H9 (cell line): ENCODE results near the gene ZSWIM2. TPM values are rescaled to one million over a fixed set of nuclear protein-coding genes. Genes with fewer than 3 reads are reported as not detected.

Experiments used
- DNase-seq: peaks from one replicate; pipeline ENCODE4 v3.0.0-alpha.2; 2017
- H2AFZ ChIP-seq: one replicate; pipeline ENCODE4 v1.6.1; 2013; ENCODE audit warnings: mild to moderate bottlenecking, low read length, control low read depth, moderate library complexity
- H2AK5ac ChIP-seq: 2 replicates; pipeline ENCODE4 v1.6.1; 2013; ENCODE audit warnings: low read length, control low read depth, mixed read lengths; ENCODE audit not compliant: insufficient read length
- H2BK120ac ChIP-seq: one replicate; pipeline ENCODE4 v1.6.1; 2013; ENCODE audit warnings: low read depth, mild to moderate bottlenecking, low read length, control low read depth, inconsistent platforms; ENCODE audit not compliant: poor library complexity, severe bottlenecking
- H2BK12ac ChIP-seq: 2 replicates; pipeline ENCODE4 v1.6.1; 2013; ENCODE audit warnings: low read length, control low read depth, mixed read lengths, low read depth; ENCODE audit not compliant: insufficient read length
- H2BK15ac ChIP-seq: 2 replicates; pipeline ENCODE4 v1.6.1; 2013; ENCODE audit warnings: low read depth, low read length, control low read depth
- H2BK20ac ChIP-seq: one replicate; pipeline ENCODE4 v1.6.1; 2013; ENCODE audit warnings: low read depth, mild to moderate bottlenecking, low read length, control low read depth, inconsistent platforms; ENCODE audit not compliant: poor library complexity, severe bottlenecking
- H2BK5ac ChIP-seq: 2 replicates; pipeline ENCODE4 v1.6.1; 2013; ENCODE audit warnings: low read length, control low read depth, mixed read lengths; ENCODE audit not compliant: insufficient read length
- H3K14ac ChIP-seq: 2 replicates; pipeline ENCODE4 v1.6.1; 2013; ENCODE audit warnings: low read length, control low read depth; ENCODE audit not compliant: insufficient read depth
- H3K18ac ChIP-seq: 2 replicates; pipeline ENCODE4 v1.6.1; 2013; ENCODE audit warnings: low read depth, mild to moderate bottlenecking, mixed read lengths, low read length, control low read depth; ENCODE audit not compliant: insufficient read length
- H3K23ac ChIP-seq: 2 replicates; pipeline ENCODE4 v1.6.1; 2013; ENCODE audit warnings: low read length, control low read depth, mixed read lengths, low read depth; ENCODE audit not compliant: insufficient read length
- H3K23me2 ChIP-seq: 2 replicates; pipeline ENCODE4 v1.6.1; 2013; ENCODE audit warnings: low read depth, mild to moderate bottlenecking, mixed read lengths, low read length, control low read depth; ENCODE audit not compliant: insufficient read length, poor library complexity, severe bottlenecking
- H3K27ac ChIP-seq: 2 replicates; pipeline ENCODE4 v1.5.1; 2013; ENCODE audit warnings: low read length, control low read depth, mixed read lengths, low read depth; ENCODE audit not compliant: insufficient read length
- H3K27me3 ChIP-seq: 2 replicates; pipeline ENCODE4 v1.6.1; 2013; ENCODE audit warnings: low read length, control low read depth, inconsistent platforms; ENCODE audit not compliant: insufficient read depth
- H3K4ac ChIP-seq: 2 replicates; pipeline ENCODE4 v1.6.1; 2013; ENCODE audit warnings: low read depth, mild to moderate bottlenecking, control low read depth, inconsistent platforms, low read length, moderate library complexity
- H3K4me1 ChIP-seq: 2 replicates; pipeline ENCODE4 v1.6.1; 2013; ENCODE audit warnings: low read length, control low read depth, inconsistent platforms; ENCODE audit not compliant: insufficient read depth
- H3K4me2 ChIP-seq: 2 replicates; pipeline ENCODE4 v1.6.1; 2013; ENCODE audit warnings: low read length, control low read depth, mixed read lengths; ENCODE audit not compliant: insufficient read length, insufficient read depth
- H3K56ac ChIP-seq: 2 replicates; pipeline ENCODE4 v1.6.1; 2013; ENCODE audit warnings: low read depth, mild to moderate bottlenecking, mixed read lengths, low read length, control low read depth; ENCODE audit not compliant: insufficient read length
- H3K79me1 ChIP-seq: 2 replicates; pipeline ENCODE4 v1.6.1; 2013; ENCODE audit warnings: low read depth, mild to moderate bottlenecking, moderate library complexity, low read length, control low read depth, inconsistent platforms; ENCODE audit not compliant: insufficient read depth, poor library complexity, severe bottlenecking
- H3K79me2 ChIP-seq: 2 replicates; pipeline ENCODE4 v1.6.1; 2013; ENCODE audit warnings: low read length, control low read depth, inconsistent platforms; ENCODE audit not compliant: insufficient read depth
- H3K9ac ChIP-seq: 2 replicates; pipeline ENCODE4 v1.6.1; 2013; ENCODE audit warnings: low read length, control low read depth, mixed read lengths; ENCODE audit not compliant: insufficient read length; ENCODE audit errors: extremely low read depth
- H3K9me3 ChIP-seq: one replicate; pipeline ENCODE4 v1.6.1; 2013; ENCODE audit warnings: low read depth, low read length, inconsistent platforms; ENCODE audit not compliant: control insufficient read depth
- H3T11ph ChIP-seq: one replicate; pipeline ENCODE4 v1.6.1; 2013; ENCODE audit warnings: mild to moderate bottlenecking, low read length, control low read depth, inconsistent platforms
- H4K20me1 ChIP-seq: one replicate; pipeline ENCODE4 v1.6.1; 2013; ENCODE audit not compliant: control insufficient read depth, insufficient read length, insufficient read depth
- H4K5ac ChIP-seq: 2 replicates; pipeline ENCODE4 v1.6.1; 2013; ENCODE audit warnings: low read depth, mild to moderate bottlenecking, mixed read lengths, low read length, control low read depth; ENCODE audit not compliant: insufficient read length
- H4K8ac ChIP-seq: replicated peaks from 2 replicates; pipeline ENCODE4 v1.6.1; 2013; ENCODE audit warnings: low read length, control low read depth, mixed read lengths, low read depth; ENCODE audit not compliant: insufficient read length
- H4K91ac ChIP-seq: 2 replicates; pipeline ENCODE4 v1.6.1; 2013; ENCODE audit warnings: low read depth, mild to moderate bottlenecking, moderate library complexity, mixed read lengths, low read length, control low read depth; ENCODE audit not compliant: insufficient read length
- H3K27ac Mint-ChIP-seq, 3 experiments: 2 replicates in 2 of 3; 3 replicates in 1 of 3; pipeline ENCODE4 v1.8.0; 2020 to 2021; ENCODE audit warnings: mixed read lengths in 3 of 3, mild to moderate bottlenecking in 1 of 3, moderate library complexity in 1 of 3
- H3K27me3 Mint-ChIP-seq: 2 replicates; pipeline ENCODE4 v1.8.0; 2021; ENCODE audit warnings: low read depth, mild to moderate bottlenecking, moderate library complexity, mixed read lengths
- H3K36me3 Mint-ChIP-seq, 3 experiments: 2 replicates in 2 of 3; 3 replicates in 1 of 3; pipeline ENCODE4 v1.8.0; 2020 to 2021; ENCODE audit warnings: low read depth in 3 of 3, mixed read lengths in 3 of 3; ENCODE audit not compliant: insufficient read depth in 1 of 3
- H3K4me1 Mint-ChIP-seq, 2 experiments: 2 replicates each; pipeline ENCODE4 v1.8.0; 2020; ENCODE audit warnings: mixed read lengths in 2 of 2
- H3K4me3 Mint-ChIP-seq, 2 experiments: 2 replicates in 1 of 2; 3 replicates in 1 of 2; pipeline ENCODE4 v1.8.0; 2020 to 2021; ENCODE audit warnings: mild to moderate bottlenecking in 2 of 2, mixed read lengths in 2 of 2, moderate library complexity in 1 of 2
- H3K9me3 Mint-ChIP-seq, 2 experiments: 2 replicates in 1 of 2; 3 replicates in 1 of 2; pipeline ENCODE4 v1.8.0; 2020; ENCODE audit warnings: mild to moderate bottlenecking in 2 of 2, mixed read lengths in 2 of 2, moderate library complexity in 1 of 2
- CTCF ChIP-seq: fragments of 200-600 bp; sonication (generic); conservative IDR thresholded peaks from 3 replicates; pipeline ENCODE4 v1.8.0; 2021; ENCODE audit warnings: antibody characterized with exemption, mild to moderate bottlenecking
- WGBS: extraction: QIAGEN DNeasy Blood & Tissue Kit; methylation state at CpG from one replicate; pipeline ENCODE4 v1.1.7; 2013; ENCODE audit warnings: missing lambda C conversion rate, low lambda C conversion rate, mixed read lengths; ENCODE audit not compliant: insufficient read length; ENCODE audit errors: extremely low coverage; 5-methylcytosine and 5-hydroxymethylcytosine counted together
- total RNA-seq: library from RNA; stranded (reverse); gene quantifications from 2 replicates; pipeline ENCODE4 v1.2.1, GENCODE V29; 2021

ZSWIM2 gene
- total RNA-seq, 1 experiment from 2014 or later, result not detected

GRCh38 chr2:186852508-186852907, 3.5 kb upstream of the ZSWIM2 start:
- H3K4me1 ChIP-seq, result no peaks in the 10 kb centered on the region
- no peak overlapping the region for H3K18ac ChIP-seq
- no peak overlapping the region for H3T11ph ChIP-seq
- no peak overlapping the region for H2BK20ac ChIP-seq
- no peak overlapping the region for H3K4ac ChIP-seq
- no peak overlapping the region for H3K27ac ChIP-seq
- H4K5ac ChIP-seq, result no peak overlapping the region
- no peaks in the 10 kb centered on the region for H4K20me1 ChIP-seq
- no peaks in the 10 kb centered on the region for H3K9me3 Mint-ChIP-seq
- H3K27ac Mint-ChIP-seq, result no peak overlapping the region
- no peaks in the 10 kb centered on the region for H3K79me1 ChIP-seq
- no peak overlapping the region for H4K8ac ChIP-seq
- no CpG with 5 or more reads among the region's 5 CpGs for WGBS
- H2BK12ac ChIP-seq, result no peak overlapping the region
- H2BK15ac ChIP-seq, result no peak overlapping the region
- peaks cover 9% of the 10 kb centered on the region for H3K23me2 ChIP-seq
- H3K79me2 ChIP-seq, result no peaks in the 10 kb centered on the region
- H3K9me3 ChIP-seq, result no peaks in the 10 kb centered on the region
- no peak overlapping the region for H2AFZ ChIP-seq
- H3K36me3 Mint-ChIP-seq, result no peaks in the 10 kb centered on the region
- no peak overlapping the region for H3K4me3 Mint-ChIP-seq
- H2BK5ac ChIP-seq, result no peak overlapping the region
- DNase-seq, result no peak
- H3K27me3 Mint-ChIP-seq, result peaks cover 17% of the 10 kb centered on the region
- H3K56ac ChIP-seq, result no peak overlapping the region
- H3K14ac ChIP-seq, result no peak overlapping the region
- no peaks in the 10 kb centered on the region for H3K27me3 ChIP-seq
- H2AK5ac ChIP-seq, result no peak overlapping the region
- no peak overlapping the region for H3K9ac ChIP-seq
- H3K4me2 ChIP-seq, result no peak overlapping the region
- H4K91ac ChIP-seq, result no peak overlapping the region
- peaks cover 3 to 9% of the 10 kb centered on the region in 2 experiments for H3K4me1 Mint-ChIP-seq
- no peak for TF ChIP-seq CTCF
- no peak overlapping the region for H2BK120ac ChIP-seq
- no peak overlapping the region for H3K23ac ChIP-seq
